K562 (cell line): ENCODE results near the gene SLC38A8. TPM values are rescaled to one million over a fixed set of nuclear protein-coding genes. Genes with fewer than 3 reads are reported as not detected.

ENCODE experiments used
- BMI1 ChIP-seq: fragments of 150-350 bp; IDR thresholded peaks from 2 replicates; pipeline ENCODE4 v1.6.1; 2014; ENCODE audit warnings: low read length
- CCNT2 ChIP-seq: IDR thresholded peaks from 2 replicates; pipeline ENCODE4 v1.6.1; 2011; ENCODE audit warnings: borderline replicate concordance, low read depth, mild to moderate bottlenecking, moderate library complexity, mixed read lengths, low read length; ENCODE audit not compliant: insufficient read length; ENCODE audit errors: extremely low read depth
- CREB5 ChIP-seq: fragments of 250-450 bp; sonication (Bioruptor Pico); IDR thresholded peaks from 2 replicates; pipeline ENCODE4 v1.5.0; 2020; ENCODE audit warnings: mild to moderate bottlenecking
- ELF1 ChIP-seq: fragments of 200-800 bp; sonication (Bioruptor generic); IDR thresholded peaks from 2 replicates; pipeline ENCODE4 v1.6.1; 2016; ENCODE audit warnings: missing genetic modification characterization, missing compliant biosample characterization
- FOXJ2 ChIP-seq: fragments of 200-800 bp; sonication (Bioruptor generic); IDR thresholded peaks from 2 replicates; pipeline ENCODE4 v1.6.1; 2016; ENCODE audit warnings: missing genetic modification characterization, missing compliant biosample characterization
- MAFF ChIP-seq: IDR thresholded peaks from 2 replicates; pipeline ENCODE4 v1.6.1; 2012; ENCODE audit warnings: low read length, improper control_type of control experiment
- MITF ChIP-seq: IDR thresholded peaks from 2 replicates; pipeline ENCODE4 v1.6.1; 2014; ENCODE audit warnings: antibody characterized with exemption
- MYC ChIP-seq, 2 experiments: fragments of 250-450 bp in 1 of 2; sonication (Bioruptor Pico) in 1 of 2; IDR thresholded peaks; 2 replicates each; pipeline versions ENCODE4 v1.5.1 to v1.6.1; 2012 to 2021; ENCODE audit warnings: low read depth in 2 of 2, borderline replicate concordance in 1 of 2, improper control_type of control experiment in 1 of 2, low read length in 1 of 2, mild to moderate bottlenecking in 1 of 2, moderate library complexity in 1 of 2
- NFIC ChIP-seq: fragments of 450-650 bp; IDR thresholded peaks from 2 replicates; pipeline ENCODE4 v1.6.1; 2017; ENCODE audit warnings: mild to moderate bottlenecking, inconsistent platforms
- SUPT5H ChIP-seq: fragments of 450-650 bp; IDR thresholded peaks from 2 replicates; pipeline ENCODE4 v1.6.1; 2016
- ZBED1 ChIP-seq: IDR thresholded peaks from 2 replicates; pipeline ENCODE4 v1.6.1; 2014
- ZNF431 ChIP-seq: sonication (generic); formaldehyde crosslinking; IDR thresholded peaks from 2 replicates; pipeline ENCODE4 v1.8.0; 2022; ENCODE audit warnings: mild to moderate bottlenecking, missing genetic modification reagents
- ZSCAN32 ChIP-seq: fragments of 450-650 bp; formaldehyde crosslinking; IDR thresholded peaks from 2 replicates; pipeline ENCODE4 v1.4.0; 2020; ENCODE audit warnings: mild to moderate bottlenecking, moderate library complexity
- polyA plus RNA-seq, 8 experiments: library from polyadenylated mRNA; depleted of rRNA in 4 of 8; stranded (reverse) in 5 of 8; unstranded in 3 of 8; fragments of >200 nt; fragmentation: Nextera tagmentation in 2 of 8; fragmentation: Illumina TruSeq in 1 of 8; extraction: Ambion mirVana in 2 of 8; extraction: Trizol in 1 of 8; gene quantifications; 2 replicates each; pipeline versions ENCODE4 v1.2.1 to v1.2.3, GENCODE V29; 2011 to 2014; ENCODE audit warnings: inconsistent platforms in 1 of 8, missing spikeins in 1 of 8
- total RNA-seq, 7 experiments: library from RNA; depleted of rRNA in 6 of 7; stranded (reverse); fragments of >200 nt in 6 of 7; fragmentation: Illumina TruSeq in 2 of 7; extraction: Trizol in 2 of 7; gene quantifications; 2 replicates each; pipeline versions ENCODE4 v1.2.1 to v1.2.3, GENCODE V29; 2011 to 2021; ENCODE audit warnings: low replicate concordance in 1 of 7

SLC38A8 gene
- total and polyA plus RNA-seq, 9 of the 15 experiments (the other 6 are each of a cell fraction or from before 2014, with no cell fraction given) = 0.28 TPM; not detected in 8

- TF ChIP-seq MYC (IDR thresholded peaks at IDR 0.05; ENCODE audit: low read depth, low read length) = peak; percentile 11; the same call in 1 of the 2 replicates
- no peak for TF ChIP-seq MYC (CRISPR knock-in tag; IDR thresholded peaks at IDR 0.05; ENCODE audit: borderline replicate concordance, low read depth)
- 0 out of 2 replicates have a peak, but pooled peaks have one; percentile 54 for TF ChIP-seq MITF
- peak; percentile 46; the same call in 1 of the 2 replicates for TF ChIP-seq MAFF
- TF ChIP-seq ZNF431 = no peak
- no peak for TF ChIP-seq ZSCAN32 (CRISPR knock-in tag)
- peak; percentile 25 for TF ChIP-seq CCNT2
- peak; percentile 55; the same call in 1 of the 2 replicates for TF ChIP-seq ELF1 (tag)
- no peak for TF ChIP-seq SUPT5H
- peak; percentile 28; the same call in 1 of the 2 replicates for TF ChIP-seq NFIC
- peak; percentile 56; the same call in 1 of the 2 replicates for TF ChIP-seq FOXJ2 (tag)
- TF ChIP-seq BMI1 = no peak
- no peak for TF ChIP-seq ZBED1
- TF ChIP-seq CREB5 (CRISPR knock-in tag) = no peak
- TF ChIP-seq, all 486 proteins: peak for 24
These were observed 50.0 kb downstream of the SLC38A8 start (continued) for GRCh38 chr16:83992624-83993023.
